Measurements from ENCODE around the gene SLC35F3.
"Not testable (repeated sequence)": the region's sequence is repeated elsewhere in the genome, so short reads cannot be mapped to it uniquely, and the experiment has no call there.

SLC35F3 gene

GRCh38 chr1:233904633-233905415, at the start of gene SLC35F3:
SLC35F3 (plus strand) TSS chr1:233904676.
- no peak for DNase-seq (ENCODE audit: low spot score)

GRCh38 chr1:233859446-233859845, 45.0 kb upstream of the SLC35F3 start:
- no peak for DNase-seq (ENCODE audit: low spot score)

DNA sequence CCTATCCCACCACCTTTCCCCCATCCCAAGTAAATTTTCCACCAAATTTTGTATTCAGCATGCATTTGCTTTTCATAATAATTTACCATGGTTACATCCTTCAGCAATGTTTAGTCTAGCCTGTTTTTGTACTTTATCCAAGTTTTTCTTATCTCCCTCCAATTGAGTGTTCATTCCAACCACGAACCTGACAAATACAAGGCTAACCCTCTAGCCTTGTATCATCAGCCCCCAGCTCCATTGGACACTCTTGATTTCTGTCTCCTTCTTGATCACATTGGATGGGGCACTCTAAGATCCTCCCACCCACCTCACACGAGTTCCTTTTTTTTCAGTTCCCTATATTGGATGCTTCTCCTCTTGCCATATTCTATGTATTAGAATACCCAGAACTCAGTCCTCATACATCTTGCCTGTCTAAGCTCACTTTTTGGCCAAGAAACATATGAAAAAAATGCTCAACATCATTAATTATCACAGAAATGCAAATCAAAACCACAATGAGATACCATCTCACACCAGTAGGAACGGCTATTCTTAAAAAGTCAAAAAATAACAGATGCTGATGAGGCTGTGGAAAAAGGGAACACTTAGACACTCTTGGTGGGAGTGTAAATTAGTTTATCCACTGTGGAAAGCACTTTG, 40.5 kb upstream of the SLC35F3 start:
- DNase-seq (ENCODE audit: low spot score): no peak

- DNase-seq (ENCODE audit: low spot score): no peak
Observed at GRCh38 chr1:233864578-233864977, 39.9 kb upstream of the SLC35F3 start.

DNA sequence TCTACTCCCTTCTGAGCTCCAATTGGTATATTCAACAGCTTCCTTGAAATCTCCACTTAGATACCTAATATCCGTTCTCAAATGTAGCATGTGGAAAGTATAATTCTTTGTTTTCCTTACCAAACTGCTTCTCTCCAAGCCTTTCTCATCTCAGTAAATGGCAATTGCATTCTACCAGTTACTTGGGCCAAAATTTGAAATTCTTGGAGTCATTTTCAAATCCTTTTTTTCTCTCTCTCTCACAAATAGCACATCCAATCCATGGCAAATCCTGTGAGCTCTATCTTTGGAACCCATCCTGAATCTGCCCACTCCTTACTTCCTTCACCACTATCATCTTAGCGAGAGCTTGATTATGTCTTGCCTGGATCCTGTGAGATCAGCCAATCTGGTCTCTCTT, 39.3 kb upstream of the SLC35F3 start:
- DNase-seq (ENCODE audit: low spot score): no peak

GRCh38 chr1:233865902-233866301, 38.6 kb upstream of the SLC35F3 start:
- DNase-seq (ENCODE audit: low spot score): no peak

- DNase-seq (ENCODE audit: low spot score): no peak
Observed at GRCh38 chr1:233867028-233867427, 37.4 kb upstream of the SLC35F3 start.

GRCh38 chr1:233868461-233868860, 36.0 kb upstream of the SLC35F3 start:
- DNase-seq (ENCODE audit: low spot score): no peak

DNA sequence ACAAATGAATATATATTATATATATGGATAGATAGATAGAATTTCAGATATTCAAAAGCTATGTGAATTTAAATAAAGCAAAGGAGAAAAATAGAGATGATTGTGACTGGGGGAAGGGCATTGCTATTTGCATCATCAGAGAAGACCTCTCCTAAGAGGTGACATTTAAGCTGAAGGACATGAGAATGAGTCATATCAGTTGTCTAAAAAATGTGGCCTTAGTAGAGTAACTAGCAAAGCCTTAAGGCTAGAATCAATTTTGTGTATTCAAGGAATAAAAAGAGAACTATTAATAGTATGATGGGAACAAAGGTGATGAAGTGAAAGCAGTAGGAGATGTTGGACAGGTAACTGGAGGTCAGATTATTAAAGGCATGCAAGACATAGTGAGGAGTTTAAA, 34.8 kb upstream of the SLC35F3 start:
- no peak for DNase-seq (ENCODE audit: low spot score)

DNA sequence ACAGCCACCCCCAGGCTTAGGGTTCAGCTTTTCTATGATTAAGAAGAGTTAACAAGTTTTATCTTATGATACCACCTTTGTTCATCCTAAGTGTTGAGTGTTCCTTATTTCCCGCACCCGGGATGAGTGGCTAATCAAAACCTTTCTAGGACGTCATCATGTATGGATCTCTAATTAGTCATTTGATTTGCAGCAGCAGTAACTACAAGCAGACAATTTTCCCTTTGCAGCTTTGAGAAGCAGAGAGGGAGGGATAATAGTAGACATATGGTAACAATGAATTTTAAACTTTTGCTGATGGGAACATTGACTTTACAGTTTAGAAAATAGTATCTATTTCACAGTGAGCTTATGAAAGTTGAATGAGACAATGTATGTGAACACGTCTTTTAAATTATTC, 30.8 kb upstream of the SLC35F3 start:
- no peak for DNase-seq (ENCODE audit: low spot score)

GRCh38 chr1:233879841-233880240, 24.6 kb upstream of the SLC35F3 start:
- no peak for DNase-seq (ENCODE audit: low spot score)

- no peak for DNase-seq (ENCODE audit: low spot score)
Observed at GRCh38 chr1:233883671-233884070, 20.8 kb upstream of the SLC35F3 start.

- DNase-seq (ENCODE audit: low spot score): no peak
Observed at GRCh38 chr1:233884461-233885151, 19.9 kb upstream of the SLC35F3 start.

DNA sequence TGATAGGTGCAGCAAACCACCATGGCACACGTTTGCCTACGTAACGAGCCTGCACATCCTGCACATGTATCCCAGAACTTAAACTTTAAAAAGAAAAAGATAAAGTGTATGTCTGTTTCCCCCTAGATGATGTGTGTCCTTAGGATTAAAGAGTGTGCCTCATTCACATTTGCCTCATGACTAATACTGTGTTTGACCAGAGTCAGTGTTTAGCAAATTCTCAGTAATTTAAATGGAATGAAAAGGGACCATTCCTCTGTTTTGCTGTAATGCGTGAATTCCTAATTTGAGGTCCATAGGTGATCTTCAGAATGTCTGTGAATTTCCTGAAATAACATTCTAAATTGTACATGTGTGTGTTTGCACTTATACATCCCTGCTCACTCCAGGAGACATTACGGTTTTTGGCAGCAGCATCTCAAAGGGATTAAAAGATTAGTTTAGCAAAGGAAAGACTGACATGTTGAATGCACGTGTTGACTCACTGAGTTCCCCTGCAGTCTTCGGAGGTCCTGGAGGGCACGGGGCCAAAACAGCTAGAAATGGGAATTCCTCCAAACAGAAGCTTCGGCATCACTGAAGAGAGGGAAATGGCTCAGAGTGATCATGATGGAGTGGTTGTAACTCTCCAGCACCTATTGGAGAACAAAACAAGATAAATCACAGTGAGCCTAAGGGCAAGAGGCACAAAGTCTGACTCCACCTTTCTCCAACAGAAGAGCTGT, 19.1 kb upstream of the SLC35F3 start:
- DNase-seq (ENCODE audit: low spot score): no peak

- DNase-seq (ENCODE audit: low spot score): not testable (repeated sequence)
Observed at GRCh38 chr1:233891151-233891550, 13.3 kb upstream of the SLC35F3 start.

- DNase-seq (ENCODE audit: low spot score): no peak
Observed at GRCh38 chr1:233897325-233898162, 6.9 kb upstream of the SLC35F3 start.

GRCh38 chr1:233901495-233901894, 3.0 kb upstream of the SLC35F3 start:
- DNase-seq (ENCODE audit: low spot score): no peak

GRCh38 chr1:233905416-233906051, 1.1 kb downstream of the SLC35F3 start:
- DNase-seq (ENCODE audit: low spot score): no peak

DNA sequence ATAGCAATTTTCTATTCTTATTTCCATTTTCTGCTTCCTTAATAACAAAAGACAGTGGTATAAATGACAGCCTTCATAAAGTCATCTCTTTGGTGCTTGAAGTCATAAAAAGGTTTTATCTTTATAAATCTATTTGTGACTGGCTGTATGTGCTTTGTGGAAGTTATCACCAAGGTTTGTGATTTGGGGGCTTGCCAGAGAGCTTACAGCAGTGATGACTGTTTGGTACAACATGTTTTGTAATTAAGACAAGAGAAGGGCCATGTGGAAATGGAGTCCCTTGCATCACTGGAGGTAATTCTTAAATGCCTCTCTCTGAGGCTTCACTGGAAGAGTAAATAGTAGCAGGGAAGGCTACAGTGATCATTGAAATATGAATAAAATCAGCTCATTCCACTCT, 2.7 kb downstream of the SLC35F3 start:
- no peak for DNase-seq (ENCODE audit: low spot score)

- no peak for DNase-seq (ENCODE audit: low spot score)
Observed at GRCh38 chr1:233908092-233908491, 3.6 kb downstream of the SLC35F3 start.

DNA sequence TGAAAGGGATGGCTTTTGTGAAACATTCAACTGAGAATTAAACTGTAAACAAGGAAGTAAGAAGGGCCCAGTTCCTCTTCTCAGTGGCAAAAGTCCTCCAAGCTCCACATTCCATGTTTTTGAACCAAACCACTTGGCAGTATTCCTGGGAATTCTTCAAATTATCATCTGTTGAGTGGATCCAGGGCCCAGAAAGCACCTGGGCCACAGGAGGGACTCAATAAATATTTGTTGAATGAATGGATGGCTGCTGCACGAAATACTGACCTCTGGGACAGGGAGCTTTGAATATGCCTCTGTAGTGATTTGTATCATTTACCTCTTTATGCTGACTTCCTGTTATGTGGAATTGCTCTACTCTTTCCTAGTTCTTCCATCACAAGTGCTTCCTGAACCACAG, 4.7 kb downstream of the SLC35F3 start:
- DNase-seq (ENCODE audit: low spot score): no peak
